ENCODE results near the gene KL.

GRCh38 chr13:33004511-33004910 is 11.7 kb upstream of the KL start:
- no peak for TF ChIP-seq CTCF (conservative IDR thresholded peaks at IDR 0.05; ENCODE audit: low read depth in 2 of 2)
- TF ChIP-seq POLR2AphosphoS5 (IDR thresholded peaks at IDR 0.05; ENCODE audit: low read depth): no peak
- no peak for TF ChIP-seq REST (IDR thresholded peaks at IDR 0.05; ENCODE audit: unreplicated experiment)
- no peak for TF ChIP-seq EZH2phosphoT487 (IDR thresholded peaks at IDR 0.05; ENCODE audit: unreplicated experiment)
- no peak for TF ChIP-seq EZH2 (IDR thresholded peaks at IDR 0.05; ENCODE audit: low read depth, unreplicated experiment)
